ENCODE data around the gene ZIC4.

The ZIC4 gene

DNA sequence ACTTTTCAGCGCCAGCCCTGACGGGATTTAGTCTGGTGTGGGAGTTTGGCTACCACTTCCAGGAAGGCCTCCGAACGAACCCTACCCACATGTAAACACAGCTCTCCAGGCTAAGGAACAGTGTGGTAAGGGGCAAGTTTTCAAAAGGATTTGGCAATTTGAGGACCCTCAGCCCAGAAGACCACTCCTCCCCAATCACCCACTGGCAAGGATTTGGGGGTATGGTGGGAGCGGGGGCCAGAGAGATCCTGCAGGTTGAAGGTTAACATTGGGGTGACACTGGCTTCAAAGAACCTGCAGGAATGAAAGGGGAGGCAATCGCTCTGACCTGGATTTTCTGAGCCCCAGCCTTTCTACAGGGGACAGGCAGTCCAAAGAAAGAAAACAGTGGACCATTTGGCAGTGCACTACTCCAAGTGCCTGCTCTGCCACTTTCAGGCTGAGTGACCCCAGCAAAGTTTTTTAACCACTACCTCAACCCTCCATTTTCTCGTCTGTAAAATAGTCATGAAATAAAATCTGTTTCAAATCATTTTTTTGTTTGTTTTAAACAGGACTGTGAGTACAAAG is 34.5 kb downstream of the ZIC4 start:
- no peak for TF ChIP-seq GATA1 (IDR thresholded peaks at IDR 0.05; ENCODE audit: low read depth, low read length)
- no peak for TF ChIP-seq POLR2A (IDR thresholded peaks at IDR 0.05; ENCODE audit: low read length)
- no peak for DNase-seq

DNA sequence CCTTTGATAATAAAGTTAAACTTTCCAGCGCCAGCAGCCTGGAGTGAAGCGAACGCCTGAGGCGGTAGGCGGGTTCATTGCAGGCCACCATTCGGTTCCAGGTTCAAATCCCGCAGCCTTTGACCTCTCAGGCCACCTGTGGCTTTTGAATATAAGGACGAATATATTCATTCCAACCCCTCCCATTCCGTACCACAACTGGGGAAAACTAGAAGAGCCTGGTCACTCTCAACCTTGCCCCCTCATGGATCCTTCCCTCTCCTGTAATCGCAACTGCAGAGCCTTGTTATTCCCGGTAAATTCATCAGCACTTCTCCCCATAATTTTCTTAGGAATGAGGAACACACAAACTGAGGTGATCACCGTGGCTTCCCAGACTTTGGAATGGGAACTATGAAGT is 35.2 kb downstream of the ZIC4 start:
- no peak for TF ChIP-seq POLR2A (IDR thresholded peaks at IDR 0.05; ENCODE audit: low read length)
- no peak for TF ChIP-seq GATA1 (IDR thresholded peaks at IDR 0.05; ENCODE audit: low read depth, low read length)

DNA sequence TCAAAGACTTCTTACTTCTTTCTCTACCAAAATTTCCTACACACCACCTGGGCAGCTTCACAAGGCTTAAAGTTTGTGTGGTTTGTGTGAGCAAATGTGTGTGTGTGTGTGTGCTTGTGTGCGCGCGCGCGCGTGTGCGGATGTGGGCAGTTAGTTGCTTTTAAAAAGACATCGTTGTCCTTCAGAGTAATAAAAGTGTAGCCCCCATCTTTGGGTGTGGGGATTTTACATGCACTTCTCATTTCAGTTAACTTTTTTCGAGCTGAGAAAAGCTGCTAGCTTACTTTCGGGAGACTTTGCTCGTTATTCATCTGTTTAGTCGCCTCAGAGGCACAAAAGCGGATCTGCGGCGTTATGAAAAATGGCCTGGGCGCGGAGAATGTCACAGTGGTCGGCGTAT is 36.0 kb downstream of the ZIC4 start:
- TF ChIP-seq GATA1 (IDR thresholded peaks at IDR 0.05; ENCODE audit: low read depth, low read length) = no peak
- no peak for TF ChIP-seq POLR2A (IDR thresholded peaks at IDR 0.05; ENCODE audit: low read length)
- no peak for DNase-seq

More for the DNA sequence above, 35.2 kb downstream of the ZIC4 start:
- DNase-seq = no peak

DNA sequence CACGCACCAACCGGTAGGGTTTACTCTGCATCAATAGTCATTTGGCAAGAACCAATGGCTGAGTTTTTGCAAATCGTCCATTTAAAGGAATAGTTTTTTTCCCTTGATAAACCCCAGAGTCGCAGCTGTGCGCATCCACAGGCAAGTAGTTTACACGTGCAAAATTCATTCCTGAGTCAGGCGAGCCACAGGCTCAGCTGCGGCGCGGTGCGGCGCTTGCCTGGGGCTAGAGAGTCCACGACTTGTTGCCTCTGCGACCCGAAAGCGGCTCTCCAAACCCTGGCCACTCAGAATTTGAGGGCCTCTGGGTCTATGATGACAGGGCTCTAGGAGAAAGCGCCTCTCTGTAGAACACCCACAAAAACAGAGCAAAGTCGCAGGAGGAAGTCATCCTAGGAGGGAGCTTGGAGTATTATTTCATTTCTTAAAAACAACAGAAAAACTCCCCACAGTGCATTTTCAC is 36.7 kb downstream of the ZIC4 start:
- TF ChIP-seq POLR2A (IDR thresholded peaks at IDR 0.05; ENCODE audit: low read length) (no peak), GATA1 (IDR thresholded peaks at IDR 0.05; ENCODE audit: low read depth, low read length) (no peak)
- no peak for DNase-seq

DNA sequence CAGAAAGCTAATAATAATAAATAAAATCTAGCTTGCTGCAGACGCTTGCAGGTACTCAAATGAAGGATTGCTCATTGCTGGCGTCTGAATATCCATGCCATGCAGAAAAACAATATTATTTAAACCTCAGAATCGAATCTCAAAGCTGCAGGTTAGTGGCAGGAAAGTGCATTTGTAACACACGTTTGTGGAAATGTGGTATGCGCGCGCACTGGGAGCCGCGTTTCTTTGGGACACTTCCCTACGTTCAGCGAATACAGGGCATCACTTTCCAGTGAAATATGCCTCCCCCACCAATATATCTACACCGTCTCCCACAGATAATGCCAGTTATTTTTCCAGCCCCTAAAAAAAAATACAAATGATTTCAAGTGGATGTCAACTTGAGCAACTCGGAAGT is 37.1 kb downstream of the ZIC4 start:
- TF ChIP-seq POLR2A (IDR thresholded peaks at IDR 0.05; ENCODE audit: low read length) (no peak), GATA1 (IDR thresholded peaks at IDR 0.05; ENCODE audit: low read depth, low read length) (no peak)
- no peak for DNase-seq

DNA sequence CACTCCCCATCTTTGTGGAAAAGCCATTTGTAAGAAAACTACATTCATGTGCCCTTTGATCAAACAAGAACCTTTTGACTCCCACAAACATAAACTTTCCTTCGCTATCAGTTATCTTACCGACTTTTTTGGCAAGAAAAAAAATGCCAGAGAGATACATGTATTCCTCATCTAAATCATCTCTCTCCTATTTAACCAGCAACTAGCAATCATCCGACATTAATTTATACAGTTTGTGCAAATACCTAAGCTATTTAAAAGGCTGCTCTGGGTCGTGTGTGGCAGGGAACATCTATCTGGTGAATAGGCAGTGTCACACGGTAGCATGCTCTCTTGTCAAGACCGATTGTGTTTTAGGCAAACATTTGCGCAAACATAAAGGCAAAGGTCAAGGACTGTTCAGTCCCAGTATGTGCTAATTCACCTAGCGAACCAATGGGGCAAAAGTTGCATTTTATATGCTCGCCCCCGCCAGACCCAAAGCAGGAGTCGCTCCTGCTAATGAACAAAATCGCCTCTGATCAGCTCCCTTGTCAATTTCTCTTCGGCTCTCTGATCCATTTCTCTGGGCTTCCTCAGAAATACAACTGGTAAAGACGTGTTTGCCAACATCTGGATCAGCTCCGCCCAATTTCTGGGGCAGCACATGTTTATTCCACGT is 37.7 kb downstream of the ZIC4 start:
- DNase-seq = no peak
- TF ChIP-seq POLR2A (IDR thresholded peaks at IDR 0.05; ENCODE audit: low read length) = no peak
- TF ChIP-seq GATA1 (IDR thresholded peaks at IDR 0.05; ENCODE audit: low read depth, low read length) = no peak

DNA sequence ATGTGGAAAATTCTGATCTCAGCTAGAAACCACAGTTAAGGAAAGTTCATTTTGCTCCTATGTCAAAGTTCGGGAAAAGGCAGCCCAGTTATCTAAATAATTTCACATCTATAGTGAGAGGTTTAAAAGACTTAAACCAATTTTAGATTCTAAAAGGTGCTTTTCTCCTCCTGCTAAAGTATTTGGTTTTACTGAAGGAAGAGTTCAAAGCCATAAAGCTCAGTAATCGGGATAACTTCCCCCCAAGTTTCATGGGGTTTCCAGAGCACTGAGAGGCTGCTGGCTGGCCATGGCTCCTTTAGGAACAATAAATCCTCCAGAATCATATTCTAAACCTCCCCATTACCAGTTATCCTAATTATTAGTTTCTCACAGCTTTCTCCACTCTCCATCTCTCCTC is 38.2 kb downstream of the ZIC4 start:
- TF ChIP-seq GATA1 (IDR thresholded peaks at IDR 0.05; ENCODE audit: low read depth, low read length) (no peak), POLR2A (IDR thresholded peaks at IDR 0.05; ENCODE audit: low read length) (no peak)
- no peak for DNase-seq

DNA sequence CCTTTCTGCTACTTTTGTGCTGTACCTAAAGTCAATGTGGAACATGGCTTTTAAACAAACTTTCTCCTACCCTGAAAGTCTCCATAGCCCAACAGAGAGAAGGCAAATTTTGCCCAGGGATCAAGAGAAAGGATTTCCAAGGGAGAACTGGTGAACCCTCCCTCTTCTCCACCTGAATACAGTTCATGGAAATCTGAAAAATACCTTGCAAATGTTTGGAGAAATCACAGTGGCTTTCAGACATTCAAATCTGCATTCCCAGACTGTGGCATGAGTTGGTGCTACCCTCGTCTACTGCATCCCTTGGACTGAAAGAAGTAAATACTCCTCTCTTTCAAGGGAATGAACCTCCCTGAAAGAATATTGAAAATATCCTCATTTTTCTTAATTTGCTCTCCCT is 38.7 kb downstream of the ZIC4 start:
- TF ChIP-seq GATA1 (IDR thresholded peaks at IDR 0.05; ENCODE audit: low read depth, low read length) = no peak
- TF ChIP-seq POLR2A (IDR thresholded peaks at IDR 0.05; ENCODE audit: low read length) = no peak
- no peak for DNase-seq

DNA sequence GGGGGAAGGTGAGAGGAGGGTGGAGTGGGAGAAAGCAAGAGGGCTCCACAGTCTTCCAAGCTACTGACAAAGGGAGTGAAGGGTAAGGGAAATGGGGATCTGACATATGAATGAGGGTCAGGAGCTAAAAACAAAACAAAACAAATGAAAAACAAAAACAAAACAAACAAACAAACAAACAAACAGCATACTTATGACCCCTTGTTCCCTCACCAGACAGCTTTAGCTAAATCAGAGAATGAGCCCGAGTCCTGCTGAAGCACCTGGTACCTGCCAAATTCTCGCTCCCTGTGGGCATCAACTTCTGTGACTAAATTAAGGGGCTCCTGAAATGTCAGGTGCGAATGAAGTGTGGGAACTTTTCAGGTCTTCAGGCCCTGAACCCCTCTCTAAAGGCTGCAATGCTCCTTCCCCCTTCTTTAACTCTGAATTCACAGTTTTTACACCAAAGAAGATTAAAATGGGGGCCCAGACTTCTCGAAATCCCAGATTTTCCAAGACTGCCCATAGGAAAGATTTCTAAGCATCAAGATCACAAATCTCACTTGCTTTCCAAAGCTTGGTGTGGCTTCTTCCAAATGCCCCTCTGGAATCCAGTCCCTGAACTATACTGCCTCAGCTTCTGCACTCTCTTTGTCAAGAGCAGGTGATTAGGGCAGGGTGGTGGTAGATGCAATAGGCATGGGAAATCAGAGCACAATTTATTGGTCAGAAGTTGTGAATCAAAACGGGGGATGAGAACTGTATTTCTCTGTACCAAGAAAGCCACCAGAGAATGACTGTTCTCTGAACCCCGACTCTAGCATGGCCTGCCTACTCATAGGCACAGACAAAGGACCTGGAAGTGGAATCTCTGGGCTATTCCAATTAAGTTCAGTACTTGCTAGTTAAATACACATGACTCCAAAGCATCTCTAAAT is 40.9 kb downstream of the ZIC4 start:
- no peak for DNase-seq
- TF ChIP-seq GATA1 (IDR thresholded peaks at IDR 0.05; ENCODE audit: low read depth, low read length) = no peak
- no peak for TF ChIP-seq POLR2A (IDR thresholded peaks at IDR 0.05; ENCODE audit: low read length)

DNA sequence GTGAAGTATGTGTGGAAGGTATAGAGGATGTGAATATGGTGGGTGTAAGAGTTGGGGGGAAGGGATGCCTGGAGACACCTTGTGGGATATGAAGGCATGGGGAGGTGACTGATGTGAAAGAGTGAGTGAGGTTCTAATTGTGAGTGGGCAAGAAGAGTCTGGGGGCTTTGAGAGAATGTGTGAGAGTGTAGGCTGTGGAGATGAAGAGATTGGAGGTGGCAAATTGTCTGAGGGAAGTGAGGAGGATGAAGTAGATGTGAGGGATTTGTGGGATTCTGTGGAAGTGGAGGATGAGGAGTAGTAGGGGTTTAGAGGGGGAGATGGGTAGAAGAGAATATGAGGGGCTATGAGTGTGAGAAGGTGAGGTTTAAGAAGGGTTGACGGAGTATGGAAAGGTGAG is 41.6 kb downstream of the ZIC4 start:
- DNase-seq = no peak
- TF ChIP-seq POLR2A (IDR thresholded peaks at IDR 0.05; ENCODE audit: low read length) (no peak), GATA1 (IDR thresholded peaks at IDR 0.05; ENCODE audit: low read depth, low read length) (no peak)

DNA sequence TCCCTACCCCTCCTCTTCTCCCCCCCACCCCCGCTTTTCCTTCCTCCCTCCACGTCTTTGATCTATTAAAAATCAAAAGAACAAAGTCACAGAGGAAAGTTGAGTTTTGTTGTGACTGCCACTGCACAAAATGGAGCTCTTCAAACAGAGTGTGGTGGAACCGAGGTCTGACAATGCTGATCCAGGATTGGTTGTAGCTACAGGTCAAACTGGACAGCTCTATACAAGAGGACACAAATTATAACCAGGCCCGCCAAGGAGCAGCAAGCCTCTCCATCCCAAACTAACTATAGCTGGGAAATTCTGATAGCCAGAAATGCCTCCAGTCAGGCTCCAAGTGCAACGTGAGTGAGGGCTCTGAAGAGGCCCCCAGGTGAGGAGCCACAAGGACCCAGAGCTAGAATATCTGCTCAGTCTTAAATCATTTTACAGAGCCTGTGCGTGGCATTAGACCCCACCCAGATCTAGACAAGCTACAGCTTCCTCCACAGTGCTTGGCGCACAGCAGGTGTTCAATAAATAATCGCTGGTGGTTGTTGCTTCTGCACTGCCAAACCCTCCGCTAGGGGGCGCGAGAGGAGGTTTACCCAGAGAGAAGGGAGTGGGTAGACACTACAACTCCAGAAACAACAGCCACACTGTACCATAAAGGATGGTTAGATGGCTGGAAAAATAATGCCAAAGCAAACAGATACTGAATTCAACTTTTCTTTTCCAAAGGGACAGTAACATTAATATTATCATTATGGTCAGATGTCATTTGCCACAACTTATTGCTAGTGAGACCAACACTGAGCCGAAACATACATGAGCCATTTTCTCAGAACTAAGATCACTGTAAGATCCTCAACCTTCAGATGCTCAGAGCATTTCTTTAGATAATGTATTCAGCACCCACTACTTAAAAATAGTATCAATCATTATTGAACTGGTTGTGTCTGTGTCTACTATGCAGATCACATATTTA is 44.6 kb downstream of the ZIC4 start:
- TF ChIP-seq POLR2A (IDR thresholded peaks at IDR 0.05; ENCODE audit: low read length) = no peak
- peak; percentile 40 to 63 for DNase-seq

DNA sequence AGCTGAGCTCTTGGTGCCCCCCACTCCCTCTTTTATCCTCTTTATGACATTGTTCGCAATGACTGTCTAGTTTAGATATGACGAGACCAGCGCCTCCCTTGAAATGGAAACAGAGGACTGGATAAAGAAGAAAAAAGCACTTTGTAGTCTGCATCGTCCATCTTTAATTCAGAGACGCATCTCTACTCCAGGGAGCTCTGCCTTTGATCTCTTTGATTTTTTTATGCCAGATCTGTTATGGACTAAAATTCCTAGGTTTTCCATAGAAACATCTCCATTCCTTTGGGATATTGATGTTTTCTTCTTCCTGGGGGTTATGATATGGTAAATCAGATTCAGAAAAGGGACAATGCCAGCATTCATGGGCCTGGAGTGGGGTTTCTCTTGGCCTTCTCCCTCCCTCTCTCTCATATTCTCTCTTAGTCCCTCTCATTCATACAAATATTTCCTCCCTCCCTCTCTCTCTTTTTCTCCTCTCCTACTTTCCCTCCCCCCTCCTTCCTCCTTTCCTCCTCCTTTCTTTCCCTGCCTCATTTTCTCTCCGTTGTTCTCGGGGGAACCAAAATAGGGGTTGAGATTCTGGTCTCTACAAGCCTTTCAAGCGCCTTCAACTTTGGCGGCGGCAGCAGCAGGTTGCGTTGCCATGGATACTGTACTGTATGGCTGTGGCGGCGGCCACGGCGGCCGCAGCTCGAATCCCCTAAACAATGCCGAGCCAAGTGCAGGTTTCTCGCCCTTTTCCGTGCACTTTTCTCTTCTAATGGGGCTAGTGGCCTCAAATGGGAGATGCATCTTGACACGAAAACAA is 45.5 kb downstream of the ZIC4 start:
- TF ChIP-seq GATA1 (IDR thresholded peaks at IDR 0.05; ENCODE audit: low read depth, low read length) (no peak), POLR2A (IDR thresholded peaks at IDR 0.05; ENCODE audit: low read length) (no peak)
- DNase-seq = no peak

DNA sequence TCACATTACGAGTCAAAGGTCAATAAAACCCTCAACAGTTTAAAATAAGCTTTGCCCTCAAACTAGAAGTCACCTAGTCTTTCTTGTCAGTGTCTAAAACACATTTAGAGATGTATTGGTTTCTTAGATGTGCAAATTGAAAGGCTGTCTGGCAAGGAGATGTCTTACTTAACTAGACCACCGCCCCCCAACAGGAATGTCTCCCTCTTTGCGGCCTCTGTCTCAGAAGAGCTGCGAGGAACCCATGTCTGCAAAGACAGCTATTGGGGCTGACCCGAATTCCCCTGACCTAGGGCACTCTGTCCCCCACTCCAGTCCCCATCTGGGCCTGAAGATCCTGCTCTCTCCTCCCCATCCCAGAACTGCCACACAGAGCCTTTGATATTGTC is 46.3 kb downstream of the ZIC4 start:
- no peak for TF ChIP-seq POLR2A (IDR thresholded peaks at IDR 0.05; ENCODE audit: low read length)
- TF ChIP-seq GATA1 (IDR thresholded peaks at IDR 0.05; ENCODE audit: low read depth, low read length) = no peak
- no peak for DNase-seq
